PC-3 (cell line): ENCODE measurements around the gene PACS1.

Experiments
- EZH2 ChIP-seq: fragments of 300-600 bp; sonication (generic); IDR thresholded peaks from one replicate; pipeline ENCODE4 v1.6.1; 2017; ENCODE audit warnings: antibody characterized with exemption, mild to moderate bottlenecking, low read length; ENCODE audit not compliant: unreplicated experiment
- EZH2phosphoT487 ChIP-seq: fragments of 300-600 bp; sonication (generic); IDR thresholded peaks from 2 replicates; pipeline ENCODE4 v1.6.1; 2018; ENCODE audit warnings: mild to moderate bottlenecking, antibody characterized with exemption, low read length, borderline replicate concordance
- TF ChIP-seq, protein P1 (sequence below): fragments of 300-600 bp; sonication (generic); conservative IDR thresholded peaks from 2 replicates; pipeline ENCODE4 v1.5.1; 2017; ENCODE audit warnings: antibody characterized with exemption, low read depth, mild to moderate bottlenecking, low read length

DNA sequence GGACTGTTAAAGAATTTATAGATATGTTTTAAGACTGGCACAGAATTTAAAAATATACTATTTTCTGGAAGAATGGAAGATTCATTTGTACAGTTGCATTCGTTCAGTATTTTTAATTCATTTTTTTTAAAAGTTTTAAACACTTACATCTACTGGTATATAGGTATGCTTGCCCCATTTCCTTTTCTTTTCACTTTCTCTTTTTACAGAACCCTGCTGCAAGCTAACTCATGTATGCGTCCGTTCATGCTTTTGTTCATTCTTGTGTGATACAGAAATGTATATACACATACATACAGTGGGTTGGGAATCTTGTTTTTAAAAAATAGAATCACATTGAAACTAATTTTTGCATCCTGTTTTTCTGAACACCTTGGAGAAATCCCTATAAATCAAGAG lies 31.0 kb downstream of the PACS1 start:
- TF ChIP-seq, protein P1, sequence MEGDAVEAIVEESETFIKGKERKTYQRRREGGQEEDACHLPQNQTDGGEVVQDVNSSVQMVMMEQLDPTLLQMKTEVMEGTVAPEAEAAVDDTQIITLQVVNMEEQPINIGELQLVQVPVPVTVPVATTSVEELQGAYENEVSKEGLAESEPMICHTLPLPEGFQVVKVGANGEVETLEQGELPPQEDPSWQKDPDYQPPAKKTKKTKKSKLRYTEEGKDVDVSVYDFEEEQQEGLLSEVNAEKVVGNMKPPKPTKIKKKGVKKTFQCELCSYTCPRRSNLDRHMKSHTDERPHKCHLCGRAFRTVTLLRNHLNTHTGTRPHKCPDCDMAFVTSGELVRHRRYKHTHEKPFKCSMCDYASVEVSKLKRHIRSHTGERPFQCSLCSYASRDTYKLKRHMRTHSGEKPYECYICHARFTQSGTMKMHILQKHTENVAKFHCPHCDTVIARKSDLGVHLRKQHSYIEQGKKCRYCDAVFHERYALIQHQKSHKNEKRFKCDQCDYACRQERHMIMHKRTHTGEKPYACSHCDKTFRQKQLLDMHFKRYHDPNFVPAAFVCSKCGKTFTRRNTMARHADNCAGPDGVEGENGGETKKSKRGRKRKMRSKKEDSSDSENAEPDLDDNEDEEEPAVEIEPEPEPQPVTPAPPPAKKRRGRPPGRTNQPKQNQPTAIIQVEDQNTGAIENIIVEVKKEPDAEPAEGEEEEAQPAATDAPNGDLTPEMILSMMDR: no peak
- TF ChIP-seq EZH2phosphoT487: no peak
- no peak for TF ChIP-seq EZH2
